SJCRH30 (cell line): ENCODE results near the gene BCAS3. TPM values are rescaled to one million over a fixed set of nuclear protein-coding genes. Genes with fewer than 3 reads are reported as not detected.

Experiments used
- DNase-seq, 2 experiments: peaks; one replicate each; pipeline ENCODE4 v3.0.0-alpha.2; 2015 to 2020
- H3K27ac ChIP-seq: fragments of 250-450 bp; sonication (Bioruptor Pico); 2 replicates; pipeline ENCODE4 v1.5.1; 2020; ENCODE audit warnings: mild to moderate bottlenecking, moderate library complexity
- H3K27me3 ChIP-seq: fragments of 250-450 bp; sonication (Bioruptor Pico); 2 replicates; pipeline ENCODE4 v1.5.1; 2020; ENCODE audit warnings: mild to moderate bottlenecking, moderate library complexity
- H3K36me3 ChIP-seq: fragments of 250-450 bp; sonication (Bioruptor Pico); 2 replicates; pipeline ENCODE4 v1.5.1; 2020; ENCODE audit warnings: mild to moderate bottlenecking, moderate library complexity
- H3K4me1 ChIP-seq: fragments of 250-450 bp; sonication (Bioruptor Pico); 2 replicates; pipeline ENCODE4 v1.5.1; 2020; ENCODE audit warnings: mild to moderate bottlenecking, moderate library complexity
- H3K4me3 ChIP-seq: fragments of 250-450 bp; sonication (Bioruptor Pico); 2 replicates; pipeline ENCODE4 v1.5.1; 2020; ENCODE audit warnings: mild to moderate bottlenecking, moderate library complexity
- H3K9me3 ChIP-seq: fragments of 250-450 bp; sonication (Bioruptor Pico); replicated peaks from 2 replicates; pipeline ENCODE4 v1.5.1; 2020; ENCODE audit warnings: mild to moderate bottlenecking, moderate library complexity
- total RNA-seq: library from RNA; depleted of rRNA; stranded (reverse); fragments of >200 nt; shearing (Covaris generic); gene quantifications from 2 replicates; pipeline ENCODE4 v1.2.3, GENCODE V29; 2014

Gene BCAS3
- total RNA-seq, 1 experiment from 2014 or later, result 11.6 TPM

DNA sequence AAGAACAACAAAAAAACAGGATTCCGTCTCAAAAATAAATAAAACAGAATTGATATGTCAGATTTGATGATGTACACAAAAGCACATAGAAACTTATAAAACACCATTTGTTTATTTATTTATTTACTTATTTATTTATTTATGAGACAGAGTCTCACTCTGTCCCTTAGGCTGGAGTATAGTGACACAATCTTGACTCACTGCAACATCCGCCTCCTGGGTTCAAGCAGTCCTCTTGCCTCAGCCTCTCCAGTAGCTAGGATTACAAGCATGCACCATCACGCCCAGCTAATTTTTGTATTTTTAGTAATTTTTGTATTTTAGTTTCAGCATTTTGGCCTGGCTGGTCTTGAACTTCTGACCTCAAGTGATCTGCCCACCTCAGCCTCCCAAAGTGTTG, 21.4 kb downstream of the BCAS3 start:
- H3K9me3 ChIP-seq, result no peaks in the 10 kb centered on the region
- H3K36me3 ChIP-seq, result no peaks in the 10 kb centered on the region
- no peaks in the 10 kb centered on the region for H3K27me3 ChIP-seq
- no peak overlapping the region for H3K27ac ChIP-seq
- no peak overlapping the region for H3K4me3 ChIP-seq
- no peak for DNase-seq
- no peaks in the 10 kb centered on the region for H3K4me1 ChIP-seq

DNA sequence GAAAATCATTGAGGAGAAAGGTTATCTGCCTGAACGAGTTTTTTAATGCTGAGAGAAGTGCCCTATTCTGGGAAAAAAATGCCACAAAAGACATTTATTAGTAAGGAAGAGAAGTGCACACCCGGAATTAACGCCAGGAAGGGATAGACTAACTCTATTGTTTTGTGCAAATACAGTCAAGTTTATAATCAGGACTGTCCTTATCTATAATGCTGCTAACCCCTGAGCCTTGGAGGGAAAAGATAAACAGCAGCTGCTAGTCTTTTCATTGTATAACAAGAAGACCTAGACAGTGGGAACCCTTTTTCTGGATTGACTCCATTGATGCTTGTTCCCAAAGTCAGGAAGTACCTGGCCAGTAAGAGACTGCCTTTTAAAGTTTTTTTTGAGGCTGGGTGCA, 26.5 kb downstream of the BCAS3 start:
- no peaks in the 10 kb centered on the region for H3K9me3 ChIP-seq
- no peaks in the 10 kb centered on the region for H3K36me3 ChIP-seq
- no peak overlapping the region for H3K27ac ChIP-seq
- H3K27me3 ChIP-seq, result no peaks in the 10 kb centered on the region
- no peaks in the 10 kb centered on the region for H3K4me1 ChIP-seq
- H3K4me3 ChIP-seq, result no peak overlapping the region
- no peak for DNase-seq

DNA sequence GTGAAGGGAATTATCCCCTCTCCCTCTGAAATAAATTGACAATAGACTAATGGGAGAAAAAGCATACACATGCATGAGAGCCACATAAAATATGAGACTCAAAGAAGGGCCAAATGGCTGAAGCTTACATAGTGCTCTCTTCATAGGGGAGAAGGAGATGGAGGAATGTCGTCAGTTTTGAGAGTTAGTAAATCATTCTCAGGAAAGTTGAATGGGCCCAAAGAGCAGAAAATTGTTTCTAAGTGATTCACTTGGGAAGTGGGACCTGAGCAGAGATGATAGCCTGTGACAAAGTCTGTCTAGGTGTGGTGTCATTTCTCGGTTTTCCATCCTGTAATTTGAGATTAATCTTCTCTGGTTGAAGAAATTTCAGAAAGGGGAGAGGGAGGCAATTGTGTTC, 35.0 kb downstream of the BCAS3 start:
- Histone ChIP-seq H3K27ac (no peak overlapping the region), H3K36me3 (no peaks in the 10 kb centered on the region), H3K9me3 (no peaks in the 10 kb centered on the region), H3K4me3 (no peak overlapping the region), H3K4me1 (no peaks in the 10 kb centered on the region), H3K27me3 (no peaks in the 10 kb centered on the region)
- no peak for DNase-seq

DNA sequence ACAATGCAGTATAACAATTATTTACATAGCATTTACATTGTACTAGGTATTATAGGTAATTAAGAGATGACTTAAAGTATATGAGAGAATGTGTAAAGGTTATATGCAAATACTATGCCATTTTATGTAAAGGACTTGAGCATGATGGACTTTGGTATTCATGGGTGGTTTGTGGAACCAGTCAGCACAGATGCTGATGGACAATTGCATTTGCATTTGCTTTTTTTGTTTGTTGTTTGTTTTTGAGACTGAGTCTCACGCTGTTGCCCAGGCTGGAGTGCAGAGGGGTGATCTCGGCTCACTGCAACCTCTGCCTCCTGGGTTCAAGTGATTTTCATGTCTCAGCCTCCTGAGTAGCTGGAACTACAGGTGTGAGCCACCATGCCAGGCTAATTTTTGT, 36.0 kb downstream of the BCAS3 start:
- DNase-seq, result no peak
- Histone ChIP-seq H3K4me3 (no peak overlapping the region), H3K36me3 (no peaks in the 10 kb centered on the region), H3K4me1 (no peaks in the 10 kb centered on the region), H3K27me3 (no peaks in the 10 kb centered on the region), H3K9me3 (no peaks in the 10 kb centered on the region), H3K27ac (no peak overlapping the region)

DNA sequence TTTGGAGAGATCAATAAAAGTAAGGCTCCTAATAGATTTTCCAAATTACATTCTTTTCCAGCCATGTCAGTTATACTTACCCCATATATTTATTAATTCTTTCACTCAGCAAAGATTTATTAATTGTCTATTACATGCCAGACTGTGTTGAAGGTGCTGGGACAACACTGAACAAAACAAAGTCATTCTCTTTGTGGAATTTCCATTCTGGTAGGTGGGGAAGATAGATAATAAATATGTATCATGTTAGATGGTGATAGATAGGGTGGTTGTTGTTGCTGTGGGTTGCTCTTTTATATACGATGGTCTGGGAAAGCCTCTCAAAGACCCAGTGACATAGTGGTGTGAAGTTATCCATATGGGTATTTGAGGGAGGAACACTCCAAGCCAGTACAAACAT, 39.1 kb downstream of the BCAS3 start:
- no peak for DNase-seq
- no peak overlapping the region for H3K4me3 ChIP-seq
- H3K27ac ChIP-seq, result no peak overlapping the region
- no peaks in the 10 kb centered on the region for H3K4me1 ChIP-seq
- no peaks in the 10 kb centered on the region for H3K36me3 ChIP-seq
- H3K27me3 ChIP-seq, result no peaks in the 10 kb centered on the region
- H3K9me3 ChIP-seq, result no peaks in the 10 kb centered on the region

DNA sequence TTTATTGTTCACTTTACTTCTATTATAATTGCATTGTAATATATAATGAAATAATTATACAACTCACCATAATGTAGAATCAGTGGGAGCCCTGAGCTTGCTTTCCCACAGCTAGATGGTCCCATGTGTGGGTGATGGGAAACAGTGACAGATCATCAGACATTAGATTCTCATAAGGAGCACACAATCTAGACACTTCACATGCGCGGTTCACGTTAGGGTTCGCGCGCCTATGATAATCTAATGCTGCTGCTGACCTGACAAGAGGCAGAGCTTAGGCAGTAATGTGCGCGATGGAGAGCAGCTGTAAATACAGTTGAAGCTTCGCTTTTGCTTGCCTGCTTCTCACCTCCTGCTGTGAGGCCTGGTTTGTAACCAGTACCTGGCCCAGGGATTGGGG, 40.2 kb downstream of the BCAS3 start:
- H3K27ac ChIP-seq, result no peak overlapping the region
- H3K27me3 ChIP-seq, result no peaks in the 10 kb centered on the region
- H3K4me3 ChIP-seq, result no peak overlapping the region
- DNase-seq, result no peak
- no peaks in the 10 kb centered on the region for H3K36me3 ChIP-seq
- no peaks in the 10 kb centered on the region for H3K9me3 ChIP-seq
- H3K4me1 ChIP-seq, result no peaks in the 10 kb centered on the region

DNA sequence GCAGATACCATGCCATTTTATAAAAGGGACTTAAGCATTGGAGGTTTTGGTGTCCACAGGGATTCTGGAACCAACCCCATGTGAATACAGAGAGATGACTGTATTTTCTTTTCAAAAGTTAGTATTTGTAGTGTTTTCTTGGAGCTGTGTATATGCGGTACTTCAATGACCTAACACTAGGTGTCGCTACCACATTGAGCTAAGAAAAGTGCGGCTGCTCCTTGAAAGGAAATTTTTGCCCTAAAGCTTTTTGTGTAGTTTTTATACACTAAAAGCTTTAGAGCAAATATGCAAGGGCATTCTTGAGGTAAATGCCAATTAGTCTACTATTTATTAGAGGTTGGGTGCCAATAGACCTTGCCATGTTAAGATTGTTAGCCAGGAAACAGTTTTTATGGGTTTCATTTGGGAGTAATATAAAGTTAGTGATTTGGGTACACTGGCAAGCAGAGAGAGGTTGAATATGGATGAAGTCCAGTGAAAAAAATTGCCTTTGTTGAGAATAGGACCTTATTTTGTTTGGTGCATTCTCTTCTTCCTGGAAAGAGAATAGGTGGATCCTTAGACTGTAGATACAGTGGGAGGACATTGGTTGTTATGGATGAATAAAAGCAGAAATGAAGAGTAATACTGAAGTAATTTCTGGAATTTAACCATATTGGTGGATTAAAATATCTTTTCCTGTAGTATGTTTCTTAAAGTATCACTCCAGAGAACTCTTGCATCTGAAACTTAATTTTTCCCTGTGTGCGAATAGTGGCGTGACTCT, 43.3 kb downstream of the BCAS3 start:
- Histone ChIP-seq H3K4me1 (no peaks in the 10 kb centered on the region), H3K27ac (no peak overlapping the region), H3K4me3 (no peak overlapping the region), H3K27me3 (no peaks in the 10 kb centered on the region), H3K36me3 (no peaks in the 10 kb centered on the region), H3K9me3 (no peaks in the 10 kb centered on the region)
- DNase-seq, result peak; percentile 31 to 76

DNA sequence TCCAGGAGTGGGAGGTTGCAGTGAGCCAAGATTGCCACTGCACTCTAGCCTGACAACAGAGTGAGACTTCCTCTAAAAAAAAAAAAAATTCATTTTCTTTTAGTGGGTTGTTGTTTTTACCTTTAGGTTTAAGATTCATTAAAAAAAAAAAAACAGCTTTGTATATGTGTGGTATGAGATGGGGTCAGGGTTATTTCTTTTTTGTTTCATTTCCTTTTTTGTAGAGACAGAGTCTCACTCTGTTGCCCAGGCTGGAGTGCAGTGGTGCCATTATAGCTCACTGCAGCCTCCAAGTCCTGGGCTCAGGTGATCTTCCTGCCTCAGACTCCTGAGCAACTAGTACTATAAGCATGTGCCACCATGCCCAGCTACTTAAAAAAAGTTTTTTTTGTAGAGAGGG, 47.0 kb downstream of the BCAS3 start:
- DNase-seq, result no peak
- no peaks in the 10 kb centered on the region for H3K4me1 ChIP-seq
- no peaks in the 10 kb centered on the region for H3K36me3 ChIP-seq
- no peak overlapping the region for H3K27ac ChIP-seq
- H3K4me3 ChIP-seq, result no peak overlapping the region
- H3K9me3 ChIP-seq, result no peaks in the 10 kb centered on the region
- H3K27me3 ChIP-seq, result no peaks in the 10 kb centered on the region

DNA sequence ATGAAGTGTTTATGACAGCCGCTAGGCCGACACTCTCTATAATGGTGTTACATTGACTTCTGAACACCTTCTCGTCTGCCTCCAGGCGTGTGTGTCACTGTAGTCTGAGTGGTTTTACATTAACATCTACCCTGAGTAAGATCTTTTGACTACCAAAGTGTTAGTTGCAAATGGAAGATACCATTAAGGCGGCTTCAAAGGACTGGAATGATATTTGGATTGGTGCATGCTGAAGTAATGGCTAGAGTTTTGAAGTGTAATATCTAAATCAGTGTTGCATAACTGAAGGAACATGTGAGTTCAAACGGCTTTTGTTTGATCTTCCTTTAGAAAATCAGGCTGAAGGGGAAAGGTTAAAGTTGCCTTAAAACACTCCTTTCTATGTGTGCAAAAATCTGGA, 52.2 kb downstream of the BCAS3 start:
- no peak overlapping the region for H3K27ac ChIP-seq
- no peaks in the 10 kb centered on the region for H3K27me3 ChIP-seq
- no peaks in the 10 kb centered on the region for H3K4me1 ChIP-seq
- H3K9me3 ChIP-seq, result no peaks in the 10 kb centered on the region
- DNase-seq, result no peak
- H3K36me3 ChIP-seq, result no peaks in the 10 kb centered on the region
- H3K4me3 ChIP-seq, result no peak overlapping the region

DNA sequence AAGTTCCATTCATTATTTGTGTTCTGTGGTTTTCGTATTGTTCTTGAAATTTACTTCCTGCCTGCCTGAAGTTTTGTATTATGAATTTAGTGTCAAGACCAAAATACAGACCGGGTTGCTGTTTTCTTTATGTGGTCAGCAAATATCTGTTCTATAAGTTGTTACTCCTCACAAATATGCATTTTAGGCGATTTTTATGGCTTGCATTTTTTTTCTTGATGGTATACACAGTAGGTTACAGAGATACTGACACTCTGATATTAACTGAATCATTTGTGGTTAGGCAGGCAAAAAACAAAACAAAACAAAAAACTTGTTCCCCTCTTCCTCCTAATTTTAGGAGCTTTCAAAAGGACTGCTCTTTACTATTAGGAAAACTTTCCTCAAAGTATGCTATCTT, 52.6 kb downstream of the BCAS3 start:
- Histone ChIP-seq H3K4me3 (no peak overlapping the region), H3K27me3 (no peaks in the 10 kb centered on the region), H3K27ac (no peak overlapping the region), H3K4me1 (no peaks in the 10 kb centered on the region), H3K36me3 (no peaks in the 10 kb centered on the region), H3K9me3 (no peaks in the 10 kb centered on the region)
- DNase-seq, result no peak

DNA sequence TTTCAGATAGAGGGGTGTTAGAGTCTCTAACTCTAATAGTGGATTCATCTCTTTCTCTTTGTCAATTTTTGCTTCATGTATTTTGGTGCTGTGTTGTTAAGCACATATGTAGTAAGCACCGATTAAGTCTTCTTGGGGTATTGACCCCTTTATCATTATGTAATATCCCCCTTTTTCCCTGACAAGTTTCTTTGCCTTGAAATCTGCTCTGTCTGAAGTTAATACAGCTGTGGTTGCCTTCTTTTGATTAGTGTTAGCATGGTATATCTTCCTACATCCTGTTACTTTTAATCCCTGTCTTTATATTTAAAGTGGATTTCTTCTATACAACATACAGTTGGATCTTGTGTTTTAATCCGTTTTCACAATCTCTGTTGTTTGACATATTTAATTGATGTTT, 60.6 kb downstream of the BCAS3 start:
- DNase-seq, result no peak
- Histone ChIP-seq H3K4me3 (no peak overlapping the region), H3K36me3 (no peaks in the 10 kb centered on the region), H3K27ac (no peak overlapping the region), H3K4me1 (no peaks in the 10 kb centered on the region), H3K9me3 (no peaks in the 10 kb centered on the region), H3K27me3 (no peaks in the 10 kb centered on the region)

DNA sequence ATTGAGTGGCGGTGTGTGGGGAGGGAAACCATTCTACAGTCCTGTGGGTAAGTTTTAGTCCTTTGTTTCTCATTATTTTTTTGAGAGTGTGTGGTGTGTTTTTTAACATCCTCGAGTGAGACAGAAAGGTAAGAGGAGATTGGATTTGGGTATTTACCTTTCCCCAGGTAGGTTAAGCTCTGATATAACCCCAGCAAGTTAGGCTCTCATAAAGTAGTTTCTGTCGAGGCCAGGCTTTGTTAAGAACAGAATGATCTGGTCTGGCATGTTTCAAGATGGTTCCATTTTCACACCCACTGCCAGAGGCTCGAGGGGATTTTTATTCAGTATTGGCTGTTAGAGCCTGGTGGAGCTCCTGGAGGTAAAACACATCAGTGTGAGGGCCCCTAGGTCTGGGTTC, 62.9 kb downstream of the BCAS3 start:
- Histone ChIP-seq H3K4me3 (no peak overlapping the region), H3K27ac (no peak overlapping the region), H3K27me3 (no peaks in the 10 kb centered on the region), H3K9me3 (no peaks in the 10 kb centered on the region), H3K36me3 (no peaks in the 10 kb centered on the region), H3K4me1 (peaks cover 4% of the 10 kb centered on the region; the same call in 1 of the 2 replicates)
- no peak for DNase-seq

DNA sequence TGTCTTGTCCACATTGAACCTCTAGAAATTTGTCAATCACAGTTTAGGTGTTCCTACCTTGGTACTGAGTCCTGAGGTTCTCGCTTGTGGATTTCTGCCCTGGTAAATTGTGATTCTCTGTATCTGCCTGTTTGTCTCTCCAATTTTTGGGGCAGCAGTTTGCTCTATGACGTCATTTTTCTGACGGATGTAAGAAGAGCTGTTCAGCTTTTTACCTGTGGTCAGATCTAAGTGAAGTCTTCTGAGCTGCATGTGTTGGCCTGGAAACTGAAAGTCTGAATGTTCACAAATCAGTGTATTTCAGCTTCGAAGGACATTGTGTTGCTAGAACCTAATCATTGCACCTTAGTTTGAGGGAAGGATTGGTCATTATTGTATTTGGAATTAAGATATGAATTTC, 63.4 kb downstream of the BCAS3 start:
- DNase-seq, result no peak
- H3K27me3 ChIP-seq, result no peaks in the 10 kb centered on the region
- H3K4me1 ChIP-seq, result peaks cover 4% of the 10 kb centered on the region; the same call in 1 of the 2 replicates
- no peak overlapping the region for H3K27ac ChIP-seq
- H3K36me3 ChIP-seq, result no peaks in the 10 kb centered on the region
- no peaks in the 10 kb centered on the region for H3K9me3 ChIP-seq
- H3K4me3 ChIP-seq, result no peak overlapping the region

DNA sequence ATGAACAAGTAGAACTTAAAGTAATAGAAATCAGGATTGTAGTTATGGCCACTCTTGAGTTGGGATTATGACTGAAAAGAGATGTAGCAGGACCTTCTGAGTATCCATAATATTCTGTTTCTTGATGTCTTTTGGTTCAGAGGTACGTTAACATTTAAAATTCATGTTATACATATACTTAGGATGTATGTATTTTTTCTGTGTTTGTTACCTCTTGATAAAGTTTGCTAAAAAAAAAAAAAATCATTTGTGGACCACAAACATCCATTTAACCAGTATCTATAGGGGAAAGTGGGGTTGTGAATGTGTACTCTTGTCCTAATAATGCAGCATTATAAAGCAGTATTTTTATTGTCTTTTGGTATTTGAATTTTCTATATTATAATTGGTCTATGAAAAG, 65.6 kb downstream of the BCAS3 start:
- peak overlapping the region; percentile 75 for H3K27ac ChIP-seq
- DNase-seq, result peak in 1 of 2 experiments; percentile 2

DNA sequence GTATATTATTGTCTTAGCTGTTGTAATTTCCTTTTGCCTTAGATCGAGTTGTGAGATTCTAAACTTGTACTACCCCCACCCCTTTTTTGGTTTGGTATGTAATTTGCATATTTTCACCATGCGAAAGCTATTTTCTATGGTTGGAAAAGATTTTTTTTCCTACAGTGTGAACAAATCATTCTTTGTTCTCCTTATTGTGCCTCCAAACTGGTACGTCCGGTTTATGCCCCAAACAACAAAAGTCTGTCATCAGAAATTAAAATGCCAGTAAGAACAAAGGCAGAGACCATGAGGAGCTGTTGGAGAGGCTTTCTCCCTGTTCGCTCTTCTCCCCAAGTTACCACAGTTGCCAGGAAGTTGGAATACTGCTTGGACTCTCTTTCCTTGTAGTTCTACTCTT, 66.1 kb downstream of the BCAS3 start:
- Histone ChIP-seq H3K4me3 (peak overlapping the region; percentile 40), H3K9me3 (no peaks in the 10 kb centered on the region), H3K27ac (peak overlapping the region; percentile 75), H3K4me1 (peaks cover 4% of the 10 kb centered on the region; the same call in 1 of the 2 replicates), H3K36me3 (no peaks in the 10 kb centered on the region), H3K27me3 (no peaks in the 10 kb centered on the region)
- peak; percentile 15 to 52 for DNase-seq

More for the DNA sequence above, 65.6 kb downstream of the BCAS3 start:
- Histone ChIP-seq H3K4me1 (peaks cover 4% of the 10 kb centered on the region; the same call in 1 of the 2 replicates), H3K27me3 (no peaks in the 10 kb centered on the region), H3K4me3 (peak overlapping the region; percentile 40; the same call in 1 of the 2 replicates), H3K36me3 (no peaks in the 10 kb centered on the region), H3K9me3 (no peaks in the 10 kb centered on the region)

DNA sequence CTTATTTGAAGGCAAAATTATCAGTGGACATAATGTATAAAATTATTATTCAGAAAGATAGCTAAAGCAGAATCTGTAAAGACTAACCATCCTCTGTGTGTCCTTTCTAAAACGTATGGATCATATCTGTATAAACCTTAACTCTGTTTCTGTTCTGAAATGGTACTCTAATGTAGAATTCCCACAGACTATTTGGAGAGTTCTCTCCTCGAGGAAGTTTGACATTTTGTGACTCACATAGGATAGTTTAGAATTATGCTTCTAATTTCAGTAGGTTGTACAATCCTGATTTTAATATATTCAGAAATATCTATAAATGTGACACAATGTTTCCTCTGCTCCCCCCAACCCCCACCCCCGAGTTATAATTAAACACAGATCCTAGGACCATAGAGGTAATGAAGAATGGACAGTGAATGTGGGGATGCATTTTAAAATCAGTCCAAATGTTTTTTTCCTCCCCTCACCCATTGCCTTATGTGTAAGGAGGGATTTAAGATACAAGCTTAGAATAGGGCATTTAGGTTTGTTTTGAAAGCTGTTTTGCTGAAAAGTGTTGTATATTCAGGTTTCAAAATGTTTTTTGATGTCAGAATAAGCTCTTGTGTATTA, 66.8 kb downstream of the BCAS3 start:
- H3K4me1 ChIP-seq, result peaks cover 4% of the 10 kb centered on the region; the same call in 1 of the 2 replicates
- peak overlapping the region; percentile 75 for H3K27ac ChIP-seq
- no peaks in the 10 kb centered on the region for H3K36me3 ChIP-seq
- H3K27me3 ChIP-seq, result no peaks in the 10 kb centered on the region
- H3K4me3 ChIP-seq, result peak overlapping the region; percentile 40
- no peaks in the 10 kb centered on the region for H3K9me3 ChIP-seq
- DNase-seq, result peak in 1 of 2 experiments; percentile 10
